Activated CD4-positive, alpha-beta T cell treated with anti-CD3 and anti-CD28 coated beads, Interleukin-2, amount 10 ng/mL, durations not matched to agents 7 days and 5 days (primary cell): ENCODE results near the gene ITPKB. TPM values are rescaled to one million over a fixed set of nuclear protein-coding genes. Genes with fewer than 3 reads are reported as not detected.

Source experiments
- CTCF ChIA-PET: fragments of 350-600 bp; sonication (Branson Sonifier 250); formaldehyde crosslinking; loops from one replicate; lab custom pipeline; 2021; ENCODE audit warnings: antibody characterized with exemption; lab: Charles Lee
- POLR2A ChIA-PET: fragments of 350-600 bp; sonication (Branson Sonifier 250); formaldehyde crosslinking; loops from one replicate; lab custom pipeline; 2021; ENCODE audit warnings: antibody characterized with exemption; lab: Charles Lee
- DNase-seq: peaks from one replicate; pipeline ENCODE4 v3.0.0-alpha.2; 2020
- H3K27ac Mint-ChIP-seq: one replicate; pipeline ENCODE4 v1.8.0; 2021; ENCODE audit warnings: mild to moderate bottlenecking, moderate library complexity, mixed read lengths
- H3K27me3 Mint-ChIP-seq: one replicate; pipeline ENCODE4 v1.8.0; 2021; ENCODE audit warnings: mixed read lengths
- H3K36me3 Mint-ChIP-seq: one replicate; pipeline ENCODE4 v1.8.0; 2021; ENCODE audit warnings: low read depth, mixed read lengths
- H3K4me1 Mint-ChIP-seq: one replicate; pipeline ENCODE4 v1.8.0; 2021; ENCODE audit warnings: mixed read lengths
- H3K4me3 Mint-ChIP-seq: one replicate; pipeline ENCODE4 v1.8.0; 2021; ENCODE audit warnings: mild to moderate bottlenecking, moderate library complexity, mixed read lengths
- H3K9me3 Mint-ChIP-seq: one replicate; pipeline ENCODE4 v1.8.0; 2021; ENCODE audit warnings: mixed read lengths
- total RNA-seq, 2 experiments: library from RNA; stranded (reverse); gene quantifications; one replicate each; pipeline ENCODE4 v1.2.3, GENCODE V29; 2021

The ITPKB gene
- total RNA-seq, 2 experiments from 2014 or later = 61.1 to 64.0 TPM

DNA sequence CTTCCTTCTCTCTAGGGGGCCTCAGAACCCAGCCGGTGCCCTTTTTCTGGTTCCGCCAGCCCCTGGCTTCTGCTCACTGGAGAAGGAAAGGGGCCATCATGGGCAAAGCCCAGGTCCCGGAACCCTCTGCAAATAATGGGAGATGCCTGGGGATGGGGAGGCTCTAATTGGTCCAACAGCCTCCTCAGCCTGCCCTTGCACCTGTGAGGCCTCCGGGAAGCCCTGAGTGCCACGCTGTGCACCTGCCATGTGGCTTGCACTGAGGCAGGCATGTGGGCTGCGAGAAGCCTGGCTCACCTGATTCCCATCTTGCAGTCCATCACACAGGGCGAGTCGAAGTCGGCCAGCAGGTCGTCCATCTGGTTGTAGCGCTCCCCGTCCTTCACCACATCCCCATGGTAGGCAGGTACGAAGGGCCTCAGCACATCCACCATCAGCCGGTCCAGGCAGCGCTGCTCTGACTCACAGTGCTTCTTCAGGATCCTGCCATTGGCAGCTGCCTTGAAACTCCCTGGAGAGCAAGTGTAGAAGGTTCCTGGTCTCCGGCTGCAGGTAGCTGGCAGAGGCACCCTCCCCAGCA is 92.1 kb downstream of the ITPKB start:
- H3K4me1 Mint-ChIP-seq = peaks cover 69% of the 10 kb centered on the region

DNA sequence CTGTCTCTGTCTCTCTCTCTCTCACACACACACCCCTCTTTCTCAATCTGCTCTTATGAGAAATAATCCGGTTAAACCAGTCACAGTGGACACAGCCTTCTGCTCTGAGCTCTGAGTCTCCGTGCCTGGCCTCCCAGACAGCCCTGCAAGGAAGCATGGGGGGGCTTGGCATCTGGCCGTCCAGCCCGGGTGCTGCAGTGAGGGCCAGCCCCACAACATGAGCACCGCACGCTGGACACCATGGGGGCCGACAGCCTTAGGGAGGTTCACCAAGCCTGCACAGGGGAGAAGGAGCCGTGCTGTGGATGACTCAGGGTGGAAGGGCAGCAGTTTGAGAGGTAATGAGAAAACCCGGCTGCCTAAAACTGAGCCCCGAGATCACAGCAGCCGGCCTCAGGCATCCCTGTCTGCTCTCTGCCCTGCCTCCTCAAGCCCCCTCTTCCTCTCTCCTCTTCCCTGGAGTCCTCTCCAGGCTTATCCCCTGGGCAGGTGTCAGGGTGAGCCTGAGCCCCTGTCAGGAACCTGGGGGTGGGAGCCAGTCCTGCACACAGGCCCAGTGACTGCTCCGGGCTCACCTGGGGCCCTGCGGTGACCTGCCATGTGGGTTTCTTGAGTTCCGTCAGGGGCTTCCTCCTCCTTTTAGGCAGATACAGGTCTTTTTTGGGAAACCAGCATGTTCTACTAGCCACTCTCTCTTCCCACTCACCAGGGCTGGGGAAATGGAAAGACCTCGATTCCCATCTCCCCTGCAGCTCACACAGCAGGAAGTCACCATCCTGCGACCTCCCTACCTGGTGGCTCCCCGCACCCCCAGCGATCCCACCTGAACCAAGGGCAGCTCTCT is 92.8 kb downstream of the ITPKB start:
- Mint-ChIP-seq H3K4me3 (no peak overlapping the region), H3K27me3 (no peaks in the 10 kb centered on the region), H3K9me3 (no peaks in the 10 kb centered on the region), H3K4me1 (peaks cover 69% of the 10 kb centered on the region), H3K27ac (peak overlapping the region; percentile 62), H3K36me3 (peaks cover 47% of the 10 kb centered on the region)
- CTCF ChIA-PET = interaction anchor here (1.6 to 1.7 kb wide), 2 partner anchors 11 to 182 kb away, joined by 4 to 5 read pairs; no protein-coding TSS in a partner anchor
- POLR2A ChIA-PET = no interaction called here
- no peak for DNase-seq

More for the DNA sequence above, 92.1 kb downstream of the ITPKB start:
- H3K27me3 Mint-ChIP-seq = no peaks in the 10 kb centered on the region
- ChIA-PET CTCF (interaction anchor here (1.4 to 1.7 kb wide), 3 partner anchors 10 to 182 kb away, joined by 3 to 5 read pairs (median 4); no protein-coding TSS in a partner anchor), POLR2A (no interaction called here)
- H3K9me3 Mint-ChIP-seq = no peaks in the 10 kb centered on the region
- H3K27ac Mint-ChIP-seq = no peak overlapping the region
- DNase-seq = no peak
- peaks cover 45% of the 10 kb centered on the region for H3K36me3 Mint-ChIP-seq
- no peak overlapping the region for H3K4me3 Mint-ChIP-seq

DNA sequence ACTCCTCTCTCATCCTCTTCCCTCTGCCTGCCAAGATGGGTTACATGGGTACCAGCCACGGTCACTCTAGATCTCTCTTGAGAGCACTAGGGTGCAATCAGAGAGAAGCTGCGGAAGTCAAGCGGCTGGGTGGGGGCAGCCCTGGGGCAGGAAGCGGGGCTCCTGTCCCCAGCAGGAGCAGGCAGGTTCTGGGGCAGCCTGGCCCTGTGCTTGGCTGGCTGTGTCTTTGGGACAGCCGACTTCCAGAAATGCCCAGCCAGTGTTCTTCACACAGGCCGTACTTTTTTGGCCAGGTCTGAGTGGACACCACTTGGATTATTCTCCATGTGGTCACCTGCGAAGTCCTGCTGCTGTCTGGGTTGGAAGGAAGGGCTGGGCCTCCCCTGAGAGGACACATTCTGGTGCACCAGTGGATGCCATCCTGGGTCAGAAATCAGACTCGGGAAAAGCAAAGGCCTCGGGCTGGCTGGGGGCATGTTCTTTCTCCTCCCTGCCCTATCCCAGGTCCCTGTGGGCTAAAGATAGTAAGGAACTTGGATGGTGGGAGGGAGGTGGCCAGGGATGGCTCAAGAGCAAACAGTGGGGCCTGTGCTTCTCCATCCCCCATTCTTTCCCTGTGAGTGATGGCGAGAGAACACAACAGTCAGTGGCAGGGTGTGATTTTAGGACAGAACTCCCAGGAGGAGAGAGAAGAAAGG is 93.7 kb downstream of the ITPKB start:
- Mint-ChIP-seq H3K9me3 (no peaks in the 10 kb centered on the region), H3K36me3 (peaks cover 51% of the 10 kb centered on the region), H3K4me3 (no peak overlapping the region), H3K27me3 (no peaks in the 10 kb centered on the region), H3K27ac (peak overlapping the region; percentile 89), H3K4me1 (peaks cover 61% of the 10 kb centered on the region)
- DNase-seq = no peak
- ChIA-PET CTCF (interaction anchor here (1.6 kb wide), 1 partner anchor 183 kb away, joined by 5 read pairs; no protein-coding TSS in a partner anchor), POLR2A (no interaction called here)

DNA sequence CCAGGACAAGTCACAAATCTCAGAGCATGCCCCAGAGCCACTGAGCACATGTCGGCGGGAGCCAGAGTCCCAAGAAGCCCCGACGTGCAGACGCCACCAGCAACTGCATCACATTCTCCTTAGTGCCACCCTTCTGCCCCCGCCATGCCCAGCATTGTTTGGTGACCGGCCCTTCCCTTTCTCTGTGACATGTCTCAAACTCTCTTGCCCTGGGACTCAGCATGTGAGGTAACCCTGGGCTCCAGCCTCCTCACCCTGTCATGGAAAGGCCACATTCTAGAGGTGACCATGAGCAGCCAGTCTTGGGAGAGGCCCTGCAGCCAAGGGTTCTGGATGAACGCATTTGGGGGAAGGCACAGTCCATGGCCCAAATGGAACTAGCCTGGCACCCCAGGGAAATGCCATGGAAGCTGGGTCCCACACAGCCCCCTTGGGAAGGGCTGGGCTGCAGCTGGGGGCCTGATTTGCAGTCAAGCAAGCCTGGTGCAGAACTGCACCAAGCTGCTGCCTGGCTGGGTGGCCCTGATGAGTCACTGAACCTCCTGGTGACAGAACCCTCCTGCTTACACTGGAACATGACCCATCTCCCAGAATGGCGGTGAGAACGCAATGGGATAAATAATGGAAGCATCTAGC is 94.4 kb downstream of the ITPKB start:
- ChIA-PET CTCF (no interaction called here), POLR2A (no interaction called here)
- Mint-ChIP-seq H3K36me3 (peaks cover 56% of the 10 kb centered on the region), H3K9me3 (no peaks in the 10 kb centered on the region), H3K4me3 (no peak overlapping the region), H3K4me1 (peaks cover 54% of the 10 kb centered on the region), H3K27ac (peak overlapping the region; percentile 89), H3K27me3 (no peaks in the 10 kb centered on the region)
- DNase-seq = no peak

DNA sequence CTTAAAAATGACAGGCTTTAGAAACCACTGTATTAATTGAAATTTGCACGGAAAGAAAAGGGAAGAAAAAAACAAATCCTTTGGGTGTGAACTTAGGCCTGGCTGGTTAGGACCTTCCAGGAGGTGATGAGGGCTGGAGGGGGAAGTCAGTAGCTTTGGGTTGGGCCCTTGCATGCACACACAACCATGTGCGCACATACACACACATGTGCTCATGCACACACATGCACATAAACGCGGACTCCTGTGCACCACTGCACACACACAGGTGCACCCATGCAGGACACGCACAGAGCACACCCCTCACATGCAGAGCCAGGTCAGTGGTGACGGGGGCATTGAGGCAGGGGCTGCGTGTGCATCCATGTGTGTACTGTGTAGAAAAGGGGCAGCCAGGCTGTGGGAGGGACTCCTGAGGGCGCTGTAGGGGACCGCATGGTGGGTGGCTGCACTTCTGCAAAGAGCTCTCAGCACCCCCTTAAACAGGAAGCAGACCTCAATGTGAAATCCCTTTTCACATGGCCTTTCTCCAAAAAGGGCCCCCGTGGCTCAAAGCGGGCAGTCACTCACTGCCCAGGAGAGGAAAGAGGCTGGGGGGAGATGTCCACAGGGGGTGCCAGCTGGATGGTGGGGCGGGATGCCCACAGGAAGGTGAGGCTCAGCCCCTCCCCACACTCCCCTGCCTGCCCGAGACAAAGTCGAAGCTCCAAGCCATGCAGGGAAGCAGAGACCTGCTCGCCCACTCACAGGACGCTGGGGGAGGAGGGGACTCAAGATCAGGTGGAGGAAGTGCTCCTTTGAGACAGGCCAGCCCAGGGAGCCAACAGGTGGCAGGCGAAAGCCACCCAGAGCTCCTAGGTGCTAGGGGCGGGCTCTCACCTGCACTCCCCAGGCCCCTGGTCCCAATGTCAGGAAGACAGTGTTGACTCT is 95.2 kb downstream of the ITPKB start:
- POLR2A ChIA-PET = no interaction called here
- H3K36me3 Mint-ChIP-seq = peaks cover 50% of the 10 kb centered on the region
- H3K27me3 Mint-ChIP-seq = no peaks in the 10 kb centered on the region
- peak overlapping the region; percentile 89 for H3K27ac Mint-ChIP-seq
- no peaks in the 10 kb centered on the region for H3K9me3 Mint-ChIP-seq
- peaks cover 47% of the 10 kb centered on the region for H3K4me1 Mint-ChIP-seq
- H3K4me3 Mint-ChIP-seq = peak overlapping the region; percentile 53
- DNase-seq = peak; percentile 45
- CTCF ChIA-PET = interaction anchor here (0.7 to 2.4 kb wide), 6 partner anchors 10 to 185 kb away, joined by 3 to 11 read pairs (median 4); no protein-coding TSS in a partner anchor

DNA sequence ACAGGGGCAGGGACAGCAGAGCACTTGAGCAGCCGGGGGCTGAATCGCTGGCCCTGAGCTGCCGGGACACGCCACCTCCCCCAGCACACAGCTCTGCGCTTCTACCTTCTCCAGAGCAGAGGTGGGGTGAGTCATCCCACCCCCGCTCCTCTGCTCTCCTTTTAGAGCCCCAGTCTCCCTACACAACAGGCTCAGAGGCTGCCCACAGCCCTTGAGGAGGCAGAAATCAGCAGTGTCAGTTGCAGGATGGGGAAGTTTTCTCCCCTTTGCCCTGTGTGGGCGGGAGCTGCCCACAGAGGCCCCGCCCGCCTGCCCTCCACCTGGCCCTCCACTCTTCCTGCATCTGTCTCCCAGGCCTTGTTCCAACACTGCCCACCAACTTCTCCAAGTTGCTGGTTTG is 95.9 kb downstream of the ITPKB start:
- H3K4me1 Mint-ChIP-seq = peaks cover 41% of the 10 kb centered on the region
- DNase-seq = peak; percentile 41
- H3K36me3 Mint-ChIP-seq = peaks cover 48% of the 10 kb centered on the region
- ChIA-PET CTCF (interaction anchor here (0.7 to 2.4 kb wide), 8 partner anchors 9 to 202 kb away, joined by 3 to 11 read pairs (median 4); no protein-coding TSS in a partner anchor), POLR2A (no interaction called here)
- H3K9me3 Mint-ChIP-seq = no peaks in the 10 kb centered on the region
- H3K27ac Mint-ChIP-seq = peak overlapping the region; percentile 89
- no peaks in the 10 kb centered on the region for H3K27me3 Mint-ChIP-seq
- H3K4me3 Mint-ChIP-seq = peak overlapping the region; percentile 53

DNA sequence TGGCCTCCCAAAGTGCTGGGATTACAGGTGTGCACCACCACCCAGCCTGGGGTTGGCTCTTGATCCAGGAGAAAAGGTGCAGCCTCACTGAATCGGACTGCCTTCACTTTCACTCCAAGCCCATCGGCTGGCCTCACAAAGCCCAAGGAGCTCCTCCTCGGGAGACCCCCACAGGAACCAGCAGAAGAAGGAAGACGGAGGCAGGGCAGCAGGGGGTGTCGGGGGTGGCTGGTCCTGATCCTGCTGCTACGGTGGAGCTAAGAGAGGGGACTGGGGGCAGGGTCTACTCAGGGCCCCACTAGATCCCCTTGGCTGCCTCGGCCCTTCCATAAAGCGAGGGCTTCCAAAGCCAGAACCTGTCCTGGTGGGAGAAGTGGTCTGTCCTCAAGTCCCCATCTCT is 96.7 kb downstream of the ITPKB start:
- ChIA-PET CTCF (interaction anchor here (0.9 to 2.4 kb wide), 8 partner anchors 8 to 203 kb away, joined by 3 to 11 read pairs (median 4); no protein-coding TSS in a partner anchor), POLR2A (no interaction called here)
- H3K9me3 Mint-ChIP-seq = no peaks in the 10 kb centered on the region
- peaks cover 41% of the 10 kb centered on the region for H3K36me3 Mint-ChIP-seq
- H3K4me1 Mint-ChIP-seq = peaks cover 40% of the 10 kb centered on the region
- peak overlapping the region; percentile 89 for H3K27ac Mint-ChIP-seq
- DNase-seq = no peak
- H3K4me3 Mint-ChIP-seq = no peak overlapping the region
- no peaks in the 10 kb centered on the region for H3K27me3 Mint-ChIP-seq

DNA sequence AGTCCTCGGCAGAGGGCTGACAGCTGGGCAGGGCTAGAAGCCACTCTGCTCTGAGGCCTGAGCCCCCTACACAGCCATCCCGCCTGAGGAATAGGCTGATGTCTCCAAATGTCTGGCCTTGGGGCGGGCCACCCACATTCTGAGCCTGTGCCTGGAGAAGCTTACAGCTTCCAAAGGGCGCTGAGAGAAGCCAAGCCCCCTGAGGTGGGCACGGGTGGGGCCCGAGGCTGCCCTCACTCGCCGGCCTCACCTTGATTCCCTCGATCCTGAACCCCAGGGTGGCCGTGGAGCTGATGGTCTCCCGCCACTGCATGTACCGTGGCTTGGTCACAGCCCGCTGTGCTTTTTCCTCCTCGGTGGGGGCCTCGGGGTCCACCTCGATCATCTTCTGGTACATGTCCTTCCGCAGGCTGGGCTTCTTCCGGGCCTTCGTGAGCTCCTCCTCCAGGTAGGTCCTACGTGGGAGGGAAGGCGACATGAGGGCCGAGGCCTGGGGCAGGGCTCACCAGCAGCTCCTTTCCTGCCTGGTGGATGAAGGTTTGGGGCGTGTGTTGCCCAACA is 97.3 kb downstream of the ITPKB start:
- DNase-seq = no peak
- ChIA-PET CTCF (interaction anchor here (0.6 to 2.4 kb wide), 11 partner anchors 8 to 895 kb away, joined by 3 to 11 read pairs (median 4); no protein-coding TSS in a partner anchor), POLR2A (no interaction called here)
- Mint-ChIP-seq H3K27me3 (no peaks in the 10 kb centered on the region), H3K4me1 (peaks cover 43% of the 10 kb centered on the region), H3K9me3 (no peaks in the 10 kb centered on the region), H3K36me3 (peaks cover 42% of the 10 kb centered on the region), H3K27ac (no peak overlapping the region), H3K4me3 (no peak overlapping the region)

DNA sequence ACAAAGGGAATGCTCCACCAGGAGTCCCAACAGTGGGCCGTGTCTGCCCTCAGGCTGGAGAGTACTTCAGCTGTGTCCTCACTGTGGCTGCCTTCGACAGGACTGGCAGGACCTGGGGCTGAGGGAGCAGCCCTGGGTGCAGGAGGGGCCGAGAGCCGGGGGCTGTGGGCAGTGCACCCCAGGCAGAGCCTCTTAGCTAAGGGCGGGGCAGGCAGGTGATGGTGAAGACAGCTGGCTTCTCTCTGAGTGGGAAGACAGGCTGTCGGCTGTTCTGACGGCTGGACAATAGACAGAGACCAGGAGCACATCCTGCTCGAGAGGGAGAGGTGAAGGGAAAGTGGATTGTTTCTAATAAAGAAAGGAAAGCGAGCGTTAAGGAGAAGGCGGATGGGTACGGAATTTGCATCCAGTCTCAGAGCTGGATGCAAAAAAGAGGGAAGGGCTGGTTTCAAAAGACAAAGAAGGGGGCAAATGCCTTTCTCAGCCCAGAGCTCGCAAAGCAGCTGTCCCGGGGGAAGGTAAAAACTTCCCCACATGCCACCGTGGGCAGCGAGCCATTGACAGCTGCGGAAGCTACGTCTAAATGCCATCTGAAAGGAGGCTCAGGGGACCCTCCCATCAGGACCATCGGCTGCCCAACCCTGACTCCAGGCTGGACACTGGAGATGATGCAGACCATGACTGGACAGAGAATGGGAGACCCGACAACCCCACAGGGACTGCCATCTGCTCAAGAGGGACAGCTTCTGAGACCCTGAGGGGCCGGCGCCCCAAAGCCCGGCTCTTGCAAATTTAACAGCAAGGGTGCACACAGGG is 98.6 kb downstream of the ITPKB start:
- H3K9me3 Mint-ChIP-seq = no peaks in the 10 kb centered on the region
- no peaks in the 10 kb centered on the region for H3K27me3 Mint-ChIP-seq
- peaks cover 42% of the 10 kb centered on the region for H3K4me1 Mint-ChIP-seq
- DNase-seq = no peak
- peaks cover 33% of the 10 kb centered on the region for H3K36me3 Mint-ChIP-seq
- ChIA-PET POLR2A (no interaction called here), CTCF (interaction anchor here (0.8 to 1.7 kb wide), 9 partner anchors 8 to 188 kb away, joined by 3 to 4 read pairs (median 3); no protein-coding TSS in a partner anchor)
- no peak overlapping the region for H3K27ac Mint-ChIP-seq
- H3K4me3 Mint-ChIP-seq = no peak overlapping the region

DNA sequence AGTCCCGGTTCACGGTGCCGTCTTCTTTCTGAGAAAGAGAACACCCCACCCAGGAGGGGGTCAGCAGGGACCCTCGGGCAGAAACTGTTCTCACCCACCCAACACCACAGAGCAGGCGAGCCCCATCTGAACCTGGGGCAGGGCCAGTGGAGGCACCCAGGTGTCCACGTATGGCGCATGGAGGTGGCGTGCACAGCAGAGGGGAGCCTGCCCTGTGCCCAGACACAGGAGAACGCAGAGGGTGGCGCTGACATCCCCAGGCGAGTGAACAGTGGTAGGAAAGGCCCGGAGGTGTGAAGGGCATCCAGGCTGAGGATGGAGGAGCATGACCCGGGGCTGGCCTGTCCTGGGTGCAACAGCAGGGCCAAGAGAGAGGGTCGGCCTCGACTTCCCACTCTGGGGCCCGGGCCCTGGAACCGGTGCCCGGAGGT is 99.4 kb downstream of the ITPKB start:
- Mint-ChIP-seq H3K27ac (no peak overlapping the region), H3K4me3 (no peak overlapping the region), H3K36me3 (peaks cover 39% of the 10 kb centered on the region), H3K27me3 (no peaks in the 10 kb centered on the region), H3K9me3 (no peaks in the 10 kb centered on the region), H3K4me1 (peaks cover 40% of the 10 kb centered on the region)
- CTCF ChIA-PET = interaction anchor here (0.9 to 1.7 kb wide), 3 partner anchors 9 to 23 kb away, joined by 3 read pairs; no protein-coding TSS in a partner anchor
- POLR2A ChIA-PET = no interaction called here
- no peak for DNase-seq
